WTC11 (cell line): Measurements from ENCODE around the gene LIN7C. TPM values are rescaled to one million over a fixed set of nuclear protein-coding genes. Genes with fewer than 3 reads are reported as not detected.

Experiments
- ATAC-seq: fragments of 200-7000 bp; cut with Tn5 transposase; 2 replicates; pipeline ENCODE4 v1.10.0; 2021; ENCODE audit warnings: mild to moderate bottlenecking, moderate library complexity
- CTCF ChIA-PET: fragments of 300-600 bp; sonication (Branson Sonifier 250); formaldehyde crosslinking; loops from one replicate; lab custom pipeline; 2021; ENCODE audit warnings: antibody characterized with exemption; lab: Charles Lee
- POLR2A ChIA-PET: fragments of 350-600 bp; sonication (Branson Sonifier 250); formaldehyde crosslinking; loops from one replicate; lab custom pipeline; 2021; ENCODE audit warnings: antibody characterized with exemption; lab: Charles Lee
- DNase-seq: peaks from one replicate; pipeline ENCODE4 v3.0.0; 2021; ENCODE audit warnings: low spot score
- H3K27ac Mint-ChIP-seq: 2 replicates; pipeline ENCODE4 v1.8.0; 2021; ENCODE audit warnings: mixed read lengths
- H3K27me3 Mint-ChIP-seq: 2 replicates; pipeline ENCODE4 v1.8.0; 2021; ENCODE audit warnings: low read depth, mild to moderate bottlenecking, moderate library complexity, mixed read lengths
- H3K36me3 Mint-ChIP-seq: 2 replicates; pipeline ENCODE4 v1.8.0; 2021; ENCODE audit warnings: mixed read lengths
- H3K4me1 Mint-ChIP-seq: 2 replicates; pipeline ENCODE4 v1.8.0; 2022; ENCODE audit warnings: mixed read lengths
- H3K4me3 Mint-ChIP-seq: 2 replicates; pipeline ENCODE4 v1.8.0; 2021; ENCODE audit warnings: mild to moderate bottlenecking, moderate library complexity, mixed read lengths
- H3K9me3 Mint-ChIP-seq: 2 replicates; pipeline ENCODE4 v1.8.0; 2021; ENCODE audit warnings: mixed read lengths
- E2F1 ChIP-seq: sonication (generic); formaldehyde crosslinking; IDR thresholded peaks from 2 replicates; pipeline ENCODE4 v1.8.0; 2022; ENCODE audit warnings: mild to moderate bottlenecking, missing genetic modification reagents
- FOXP1 ChIP-seq: sonication (generic); formaldehyde crosslinking; IDR thresholded peaks from 2 replicates; pipeline ENCODE4 v1.8.0; 2022; ENCODE audit warnings: missing genetic modification reagents, mild to moderate bottlenecking, moderate library complexity, borderline replicate concordance
- GABPB1 ChIP-seq: sonication (generic); formaldehyde crosslinking; IDR thresholded peaks from 2 replicates; pipeline ENCODE4 v1.8.1; 2023; ENCODE audit warnings: mild to moderate bottlenecking, missing genetic modification reagents
- GRHL2 ChIP-seq: fragments of 250-450 bp; sonication (Bioruptor Pico); IDR thresholded peaks from 2 replicates; pipeline ENCODE4 v1.8.0; 2022; ENCODE audit warnings: mild to moderate bottlenecking, moderate library complexity; ENCODE audit not compliant: insufficient replicate concordance, severe bottlenecking
- GTF2I ChIP-seq: fragments of 250-450 bp; sonication (Bioruptor Pico); conservative IDR thresholded peaks from 2 replicates; pipeline ENCODE4 v1.4.0; 2021; ENCODE audit warnings: mild to moderate bottlenecking
- HMGXB4 ChIP-seq: sonication (generic); formaldehyde crosslinking; IDR thresholded peaks from 2 replicates; pipeline ENCODE4 v1.8.1; 2023; ENCODE audit warnings: mild to moderate bottlenecking, moderate library complexity, missing genetic modification reagents
- JAZF1 ChIP-seq: fragments of 250-450 bp; sonication (Bioruptor Pico); IDR thresholded peaks from 2 replicates; pipeline ENCODE4 v1.9.0; 2021; ENCODE audit warnings: moderate library complexity, mild to moderate bottlenecking, inconsistent platforms
- TEAD4 ChIP-seq: sonication (generic); formaldehyde crosslinking; IDR thresholded peaks from 2 replicates; pipeline ENCODE4 v1.8.0; 2022; ENCODE audit warnings: mild to moderate bottlenecking, missing genetic modification reagents
- ZBTB43 ChIP-seq: sonication (generic); formaldehyde crosslinking; IDR thresholded peaks from 2 replicates; pipeline ENCODE4 v1.8.1; 2023; ENCODE audit warnings: mild to moderate bottlenecking, missing genetic modification reagents
- ZNF671 ChIP-seq: fragments of 250-450 bp; sonication (Bioruptor Pico); IDR thresholded peaks from 2 replicates; pipeline ENCODE4 v1.8.0; 2021; ENCODE audit warnings: mild to moderate bottlenecking
- total RNA-seq: library from RNA; stranded (reverse); gene quantifications from 3 replicates; pipeline ENCODE4 v1.2.3, GENCODE V29; 2021
- TF ChIP-seq, protein P1 (sequence below): sonication (generic); formaldehyde crosslinking; IDR thresholded peaks from 2 replicates; pipeline ENCODE4 v1.8.0; 2023; ENCODE audit warnings: missing genetic modification reagents, mild to moderate bottlenecking, borderline replicate concordance
- TF ChIP-seq, protein P2 (sequence below): sonication (generic); formaldehyde crosslinking; IDR thresholded peaks from 2 replicates; pipeline ENCODE4 v1.8.1; 2022; ENCODE audit warnings: mild to moderate bottlenecking, missing genetic modification reagents, moderate library complexity, borderline replicate concordance

The LIN7C gene
- total RNA-seq, 1 experiment from 2014 or later = 39.4 TPM

DNA sequence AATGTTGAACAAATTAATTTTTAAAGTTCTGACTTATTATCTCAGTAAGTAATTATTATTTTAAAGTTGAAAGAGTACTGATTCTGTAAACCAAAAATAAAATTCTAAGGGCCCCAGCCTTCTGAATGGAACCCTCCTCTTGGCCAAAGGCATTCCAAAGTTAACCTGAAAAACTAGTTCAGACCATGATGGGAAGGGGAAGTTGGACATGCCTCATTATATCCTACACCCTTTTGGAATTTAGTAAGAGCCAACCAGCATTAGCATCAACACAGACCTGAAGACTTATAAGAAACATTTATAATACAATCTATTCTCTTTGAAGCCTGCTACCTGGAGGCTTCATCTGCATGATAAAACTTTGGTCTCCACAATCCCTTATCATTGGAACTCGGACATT is 52.9 kb downstream of the LIN7C start (continued):
- TF ChIP-seq, protein P1, sequence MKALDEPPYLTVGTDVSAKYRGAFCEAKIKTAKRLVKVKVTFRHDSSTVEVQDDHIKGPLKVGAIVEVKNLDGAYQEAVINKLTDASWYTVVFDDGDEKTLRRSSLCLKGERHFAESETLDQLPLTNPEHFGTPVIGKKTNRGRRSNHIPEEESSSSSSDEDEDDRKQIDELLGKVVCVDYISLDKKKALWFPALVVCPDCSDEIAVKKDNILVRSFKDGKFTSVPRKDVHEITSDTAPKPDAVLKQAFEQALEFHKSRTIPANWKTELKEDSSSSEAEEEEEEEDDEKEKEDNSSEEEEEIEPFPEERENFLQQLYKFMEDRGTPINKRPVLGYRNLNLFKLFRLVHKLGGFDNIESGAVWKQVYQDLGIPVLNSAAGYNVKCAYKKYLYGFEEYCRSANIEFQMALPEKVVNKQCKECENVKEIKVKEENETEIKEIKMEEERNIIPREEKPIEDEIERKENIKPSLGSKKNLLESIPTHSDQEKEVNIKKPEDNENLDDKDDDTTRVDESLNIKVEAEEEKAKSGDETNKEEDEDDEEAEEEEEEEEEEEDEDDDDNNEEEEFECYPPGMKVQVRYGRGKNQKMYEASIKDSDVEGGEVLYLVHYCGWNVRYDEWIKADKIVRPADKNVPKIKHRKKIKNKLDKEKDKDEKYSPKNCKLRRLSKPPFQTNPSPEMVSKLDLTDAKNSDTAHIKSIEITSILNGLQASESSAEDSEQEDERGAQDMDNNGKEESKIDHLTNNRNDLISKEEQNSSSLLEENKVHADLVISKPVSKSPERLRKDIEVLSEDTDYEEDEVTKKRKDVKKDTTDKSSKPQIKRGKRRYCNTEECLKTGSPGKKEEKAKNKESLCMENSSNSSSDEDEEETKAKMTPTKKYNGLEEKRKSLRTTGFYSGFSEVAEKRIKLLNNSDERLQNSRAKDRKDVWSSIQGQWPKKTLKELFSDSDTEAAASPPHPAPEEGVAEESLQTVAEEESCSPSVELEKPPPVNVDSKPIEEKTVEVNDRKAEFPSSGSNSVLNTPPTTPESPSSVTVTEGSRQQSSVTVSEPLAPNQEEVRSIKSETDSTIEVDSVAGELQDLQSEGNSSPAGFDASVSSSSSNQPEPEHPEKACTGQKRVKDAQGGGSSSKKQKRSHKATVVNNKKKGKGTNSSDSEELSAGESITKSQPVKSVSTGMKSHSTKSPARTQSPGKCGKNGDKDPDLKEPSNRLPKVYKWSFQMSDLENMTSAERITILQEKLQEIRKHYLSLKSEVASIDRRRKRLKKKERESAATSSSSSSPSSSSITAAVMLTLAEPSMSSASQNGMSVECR (CRISPR knock-in tag) = no peak
- TF ChIP-seq E2F1 (CRISPR knock-in tag) (no peak), TEAD4 (no peak), GRHL2 (CRISPR knock-in tag) (no peak), HMGXB4 (CRISPR knock-in tag) (no peak), GTF2I (CRISPR knock-in tag) (no peak), ZBTB43 (no peak)
- TF ChIP-seq, protein P2, sequence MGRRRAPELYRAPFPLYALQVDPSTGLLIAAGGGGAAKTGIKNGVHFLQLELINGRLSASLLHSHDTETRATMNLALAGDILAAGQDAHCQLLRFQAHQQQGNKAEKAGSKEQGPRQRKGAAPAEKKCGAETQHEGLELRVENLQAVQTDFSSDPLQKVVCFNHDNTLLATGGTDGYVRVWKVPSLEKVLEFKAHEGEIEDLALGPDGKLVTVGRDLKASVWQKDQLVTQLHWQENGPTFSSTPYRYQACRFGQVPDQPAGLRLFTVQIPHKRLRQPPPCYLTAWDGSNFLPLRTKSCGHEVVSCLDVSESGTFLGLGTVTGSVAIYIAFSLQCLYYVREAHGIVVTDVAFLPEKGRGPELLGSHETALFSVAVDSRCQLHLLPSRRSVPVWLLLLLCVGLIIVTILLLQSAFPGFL (CRISPR knock-in tag) = no peak

GRCh38 chr11:27452147-27452546 is 54.4 kb downstream of the LIN7C start:
- CTCF ChIA-PET = no interaction called here
- POLR2A ChIA-PET = interaction anchor here (1.0 kb wide), 1 partner anchor 20 kb away, joined by 5 read pairs; the partner anchor contains the start of gene LGR4
- ATAC-seq = no peak
- Mint-ChIP-seq H3K4me3 (no peak overlapping the region), H3K9me3 (peaks cover 22% of the 10 kb centered on the region), H3K27ac (peak overlapping the region; percentile 64), H3K27me3 (no peaks in the 10 kb centered on the region), H3K4me1 (peaks cover 63% of the 10 kb centered on the region), H3K36me3 (peaks cover 31% of the 10 kb centered on the region)
- no peak for DNase-seq
- peak; percentile 49; the same call in 1 of the 2 replicates for TF ChIP-seq GABPB1 (CRISPR knock-in tag)
- no peak for TF ChIP-seq ZBTB43
- no peak for TF ChIP-seq ZNF671 (CRISPR knock-in tag)
- no peak for TF ChIP-seq JAZF1 (CRISPR knock-in tag)
- no peak for TF ChIP-seq FOXP1 (CRISPR knock-in tag)
- no peak for TF ChIP-seq HMGXB4 (CRISPR knock-in tag)
